ENCODE results near the gene MRPS21. TPM values are rescaled to one million over a fixed set of nuclear protein-coding genes. Genes with fewer than 3 reads are reported as not detected.
"Not testable (repeated sequence)": the region's sequence is repeated elsewhere in the genome, so short reads cannot be mapped to it uniquely, and the experiment has no call there.

Gene MRPS21
- total and polyA plus RNA-seq, 2 of the 8 experiments (the other 6 are each of a cell fraction or from before 2014, with no cell fraction given), result 81.9 to 99.8 TPM

DNA sequence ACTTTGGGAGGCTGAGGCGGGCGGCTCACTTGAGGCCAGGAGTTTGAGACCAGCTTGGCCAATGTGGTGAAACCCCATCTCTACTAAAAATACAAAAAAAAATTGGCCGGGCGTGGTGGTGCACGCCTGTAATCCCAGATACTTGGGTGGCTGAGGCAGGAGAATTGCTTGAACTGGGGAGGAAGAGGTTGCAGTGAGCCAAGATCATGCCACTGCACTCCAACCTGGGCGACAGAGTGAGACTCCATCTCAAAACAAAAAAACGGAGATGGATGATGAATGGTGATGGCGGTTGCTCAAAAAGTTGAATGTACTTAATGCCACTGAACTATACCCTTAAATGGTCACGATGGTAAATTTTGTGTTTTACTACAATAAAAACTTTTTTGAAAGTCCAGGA, 14.9 kb downstream of the MRPS21 start:
- H2BK120ac ChIP-seq (replicated peaks; ENCODE audit: low read depth, low read length); H3K56ac ChIP-seq (replicated peaks; ENCODE audit: insufficient read length, low read depth, low read length); H3K4ac ChIP-seq (replicated peaks; ENCODE audit: insufficient read length, low read depth, low read length); H2AK5ac ChIP-seq (ENCODE audit: low read depth, low read length); CTCF ChIA-PET (ENCODE audit: partially characterized antibody); H3K27me3 ChIP-seq (replicated peaks in 1 of 4; ENCODE audit: control insufficient read depth in 3 of 4, extremely low read depth in 1 of 4, insufficient read depth in 3 of 4, low read length in 3 of 4); H2AFZ ChIP-seq (ENCODE audit: low read length); FAIRE-seq; H3K79me2 ChIP-seq (ENCODE audit: control insufficient read depth in 1 of 2, insufficient read depth in 2 of 2, low read length in 2 of 2); H4K20me1 ChIP-seq (replicated peaks in 1 of 2; ENCODE audit: control insufficient read depth in 1 of 2, insufficient read depth in 2 of 2, low read length in 2 of 2); H3K23me2 ChIP-seq (ENCODE audit: low read depth, low read length); H2BK15ac ChIP-seq (ENCODE audit: low read length); H2BK12ac ChIP-seq (ENCODE audit: low read depth, low read length); H3K9me3 ChIP-seq (ENCODE audit: insufficient read depth in 2 of 2, low read depth in 1 of 2, low read length in 1 of 2); H2BK20ac ChIP-seq (ENCODE audit: low read length); H3K27ac ChIP-seq (ENCODE audit: low read depth, low read length); H4K91ac ChIP-seq (replicated peaks; ENCODE audit: insufficient read length, low read length); DNase-seq (ENCODE audit: low read depth in 1 of 2, low spot score in 2 of 2); H2BK5ac ChIP-seq (ENCODE audit: low read depth, low read length); H3K4me1 ChIP-seq (replicated peaks in 1 of 4; ENCODE audit: control insufficient read depth in 3 of 4, insufficient read depth in 4 of 4, low read length in 3 of 4); H3K18ac ChIP-seq (ENCODE audit: extremely low read depth, low read length); H3K79me1 ChIP-seq (ENCODE audit: low read depth, low read length); H3K4me3 ChIP-seq (ENCODE audit: extremely low read depth in 1 of 4, insufficient read depth in 2 of 4, low read depth in 3 of 4, low read length in 4 of 4); H3K4me2 ChIP-seq (ENCODE audit: insufficient read depth in 1 of 2, low read depth in 2 of 2, low read length in 2 of 2); H4K5ac ChIP-seq (ENCODE audit: insufficient read length, low read depth, low read length); H3K14ac ChIP-seq (ENCODE audit: insufficient read length); H4K8ac ChIP-seq (ENCODE audit: extremely low read depth, insufficient read depth, low read length); H3K23ac ChIP-seq (ENCODE audit: insufficient read length); H3K9ac ChIP-seq (replicated peaks in 1 of 4; ENCODE audit: extremely low read depth in 1 of 4, low read depth in 3 of 4, low read length in 3 of 4): not testable (repeated sequence)
- peaks cover 8 to 29% (median 15%) of the 10 kb centered on the region in 4 experiments for H3K36me3 ChIP-seq (ENCODE audit: control insufficient read depth in 2 of 4, insufficient read depth in 4 of 4, low read length in 3 of 4)
- POLR2A ChIA-PET (ENCODE audit: partially characterized antibody), result interaction anchor here (3.3 kb wide), 1 partner anchor 11 kb away, joined by 25 read pairs; no protein-coding TSS in a partner anchor
- peak in 1 of 2 experiments; percentile 29; a peak in 1 of 3 replicates for TF ChIP-seq POLR2A (IDR thresholded peaks at IDR 0.05; ENCODE audit: control extremely low read depth in 1 of 2, low read depth in 2 of 2, low read length in 2 of 2)
- WGBS, 2 experiments (ENCODE audit: extremely low coverage in 1 of 2, insufficient coverage in 1 of 2, insufficient read length in 1 of 2, insufficient replicate concordance in 2 of 2, low coverage in 1 of 2, low lambda C conversion rate in 2 of 2, missing lambda C conversion rate in 1 of 2), result 99% methylated on average over 9 of the region's 9 CpGs; no CpG with 5 or more reads in 1 of the 2 experiments

Measured in H1 (cell line).